ENCODE measurements around the gene FPR2. TPM values are rescaled to one million over a fixed set of nuclear protein-coding genes. Genes with fewer than 3 reads are reported as not detected.

FPR2 gene
- total and polyA plus RNA-seq, 2 of the 13 experiments (the other 11 are each of a cell fraction or from before 2014, with no cell fraction given) = not detected

GRCh38 chr19:51755571-51755970, 5.4 kb upstream of the FPR2 start (continued):
- no peak for TF ChIP-seq UBTF (CRISPR knock-in tag; IDR thresholded peaks at IDR 0.05)
- no peak for TF ChIP-seq GMEB2 (CRISPR knock-in tag; IDR thresholded peaks at IDR 0.05; ENCODE audit: low read depth)
- no peak for TF ChIP-seq ZSCAN5A (CRISPR knock-in tag; IDR thresholded peaks at IDR 0.05; ENCODE audit: borderline replicate concordance)
- TF ChIP-seq ATF2 (CRISPR knock-in tag; IDR thresholded peaks at IDR 0.05) = no peak
- no peak for TF ChIP-seq TFAP4 (IDR thresholded peaks at IDR 0.05; ENCODE audit: borderline replicate concordance, low read depth)
- TF ChIP-seq ZBTB7B (CRISPR knock-in tag; IDR thresholded peaks at IDR 0.05) = no peak
- TF ChIP-seq ZNF724P (CRISPR knock-in tag; IDR thresholded peaks at IDR 0.05; ENCODE audit: borderline replicate concordance) = no peak
- TF ChIP-seq ZBTB14 (CRISPR knock-in tag; IDR thresholded peaks at IDR 0.05) = no peak
- no peak for TF ChIP-seq GLI4 (CRISPR knock-in tag; IDR thresholded peaks at IDR 0.05; ENCODE audit: borderline replicate concordance)

Measured in HepG2 (cell line).